Sigmoid colon (tissue), 7 donors: ENCODE measurements around the gene GNAI1. TPM values are rescaled to one million over a fixed set of nuclear protein-coding genes. Genes with fewer than 3 reads are reported as not detected.

Experiments used
- DNase-seq: peaks from one replicate; pipeline ENCODE4 v3.0.0-alpha.2; 2019
- H3K27ac ChIP-seq, 4 donors: fragments of 200-600 bp; sonication (generic); one replicate each; pipeline ENCODE4 v1.5.1; 2016 to 2019; ENCODE audit warnings: mild to moderate bottlenecking in 1 of 4
- H3K27me3 ChIP-seq, 3 donors: fragments of 200-600 bp; sonication (generic); one replicate each; pipeline ENCODE4 v1.5.1; 2019; ENCODE audit warnings: mild to moderate bottlenecking in 1 of 3
- H3K36me3 ChIP-seq, 4 donors: fragments of 200-600 bp; sonication (generic); one replicate each; pipeline ENCODE4 v1.5.1; 2016 to 2019
- H3K4me1 ChIP-seq, 4 donors: fragments of 200-600 bp; sonication (generic); one replicate each; pipeline ENCODE4 v1.5.1; 2017 to 2019
- H3K4me3 ChIP-seq, 4 donors: fragments of 200-600 bp; sonication (generic); one replicate each; pipeline ENCODE4 v1.5.1; 2017 to 2019; ENCODE audit warnings: mild to moderate bottlenecking in 2 of 4, moderate library complexity in 1 of 4
- H3K9me3 ChIP-seq, 4 donors: fragments of 200-600 bp in 3 of 4; sonication (generic) in 3 of 4; one replicate each; pipeline versions ENCODE4 v1.5.1 to v1.6.1; 2013 to 2019
- CTCF ChIP-seq, 4 experiments: fragments of 450-650 bp in 3 of 4; fragments of 200-600 bp in 1 of 4; IDR thresholded peaks; one replicate each; pipeline ENCODE4 v1.5.1; 2016 to 2019; ENCODE audit warnings: antibody characterized with exemption in 4 of 4, mild to moderate bottlenecking in 3 of 4, moderate library complexity in 2 of 4
- EP300 ChIP-seq, 4 donors: sonication (generic); formaldehyde crosslinking; IDR thresholded peaks; one replicate each; pipeline ENCODE4 v1.6.1; 2017; ENCODE audit warnings: antibody characterized with exemption in 4 of 4
- POLR2A ChIP-seq, 2 donors: fragments of 450-650 bp; IDR thresholded peaks; one replicate each; pipeline ENCODE4 v1.6.1; 2016; ENCODE audit warnings: antibody characterized with exemption in 2 of 2, mild to moderate bottlenecking in 2 of 2, moderate library complexity in 2 of 2
- POLR2AphosphoS5 ChIP-seq, 4 donors: sonication (generic); formaldehyde crosslinking; IDR thresholded peaks; one replicate each; pipeline ENCODE4 v1.6.1; 2017; ENCODE audit warnings: antibody characterized with exemption in 4 of 4
- WGBS, 2 donors: extraction: QIAGEN DNeasy Blood & Tissue Kit; methylation state at CpG; one replicate each; pipeline ENCODE4 v1.1.7; 2013; 5-methylcytosine and 5-hydroxymethylcytosine counted together
- intact Hi-C: fragments of 100-400 bp; cut with DNase I; formaldehyde crosslinking; loops from one replicate; pipeline ENCODE4 v1.15.1; 2023
- polyA plus RNA-seq, 3 donors: library from polyadenylated mRNA; stranded (reverse); fragments of 200-250 nt; gene quantifications; one replicate each; pipeline ENCODE4 v1.2.3, GENCODE V29; 2013
- total RNA-seq, 4 donors: library from RNA; depleted of rRNA; stranded (reverse); fragments of >200 nt; gene quantifications; one replicate each; pipeline ENCODE4 v1.1.0, GENCODE V29; 2016
- donor health status: healthy with polysubstance abuse.
- donor health status: Bipolar disorder and iron deficiency.
- donor health status: healthy.

GNAI1 gene
- total RNA-seq (10 to 100 TPM; 50.9 to 98.9 (median 61.0) TPM), polyA plus RNA-seq (10 to 100 TPM in 2 of 3 donors, 1 to 10 TPM in 1; 8.8 to 15.0 (median 11.7) TPM)

GRCh38 chr7:80134536-80135308 is at the start of gene GNAI1:
GNAI1 (plus strand) TSS chr7:80134831; CDS start chr7:80135161, 330 bp downstream.
- TF ChIP-seq POLR2AphosphoS5 (IDR thresholded peaks at IDR 0.05) (peak; percentile 64 to 89 (median 84)), EP300 (IDR thresholded peaks at IDR 0.05) (no peak), CTCF (IDR thresholded peaks at IDR 0.05) (peak in 2 of 4 experiments; percentile 19 to 31), POLR2A (IDR thresholded peaks at IDR 0.05) (peak; percentile 37 to 44)
- Histone ChIP-seq H3K36me3 (no peaks in the 10 kb centered on the region), H3K9me3 (no peaks in the 10 kb centered on the region), H3K4me1 (peaks cover 0 to 34% (median 29%) of the 10 kb centered on the region in 4 donors), H3K4me3 (peak within 1 kb of the TSS; percentile 90 to 99 (median 92)), H3K27ac (peak within 1 kb of the TSS; percentile 93 to 99 (median 97)), H3K27me3 (no peaks in the 10 kb centered on the region)
- DNase-seq, result peak; percentile 84
- intact Hi-C loops, result loop anchor here (2.0 to 5.0 kb wide), 3 partner anchors 88 to 258 kb away; no protein-coding TSS in a partner anchor
- WGBS, 2 donors, result 1% methylated on average over 92 of the region's 92 CpGs

- no peak for DNase-seq
- peak overlapping the region in 2 of 4 donors; percentile 54 to 57 for H3K27ac ChIP-seq
- intact Hi-C loops, result no loop called here
- no peaks in the 10 kb centered on the region for H3K36me3 ChIP-seq
- H3K27me3 ChIP-seq, result no peaks in the 10 kb centered on the region
- no peaks in the 10 kb centered on the region for H3K9me3 ChIP-seq
- TF ChIP-seq POLR2AphosphoS5 (IDR thresholded peaks at IDR 0.05) (no peak), POLR2A (IDR thresholded peaks at IDR 0.05) (no peak), CTCF (IDR thresholded peaks at IDR 0.05) (no peak), EP300 (IDR thresholded peaks at IDR 0.05) (no peak)
- H3K4me3 ChIP-seq, result no peak overlapping the region
- H3K4me1 ChIP-seq, result peaks cover 0 to 26% (median 14%) of the 10 kb centered on the region in 4 donors
- 76 to 82% methylated on average over 11 of the region's 11 CpGs for WGBS, 2 donors
Measured at GRCh38 chr7:80087051-80087770, 47.4 kb upstream of the GNAI1 start.

GRCh38 chr7:80087771-80088170 is 46.9 kb upstream of the GNAI1 start:
- Histone ChIP-seq H3K36me3 (no peaks in the 10 kb centered on the region), H3K27me3 (no peaks in the 10 kb centered on the region), H3K9me3 (no peaks in the 10 kb centered on the region), H3K4me3 (no peak overlapping the region), H3K27ac (peak overlapping the region in 2 of 4 donors; percentile 54 to 57), H3K4me1 (peaks cover 0 to 26% (median 14%) of the 10 kb centered on the region in 4 donors)
- intact Hi-C loops, result no loop called here
- no peak for DNase-seq
- 72% methylated on average over 1 of the region's 1 CpG for WGBS, 2 donors
- TF ChIP-seq POLR2AphosphoS5 (IDR thresholded peaks at IDR 0.05) (no peak), POLR2A (IDR thresholded peaks at IDR 0.05) (no peak), CTCF (IDR thresholded peaks at IDR 0.05) (no peak), EP300 (IDR thresholded peaks at IDR 0.05) (no peak)

- TF ChIP-seq EP300 (IDR thresholded peaks at IDR 0.05), result no peak
- TF ChIP-seq CTCF (IDR thresholded peaks at IDR 0.05), result no peak
- no peak for TF ChIP-seq POLR2A (IDR thresholded peaks at IDR 0.05)
- TF ChIP-seq POLR2AphosphoS5 (IDR thresholded peaks at IDR 0.05), result no peak
- Histone ChIP-seq H3K36me3 (no peaks in the 10 kb centered on the region), H3K27ac (no peak overlapping the region), H3K27me3 (no peaks in the 10 kb centered on the region), H3K4me1 (peaks cover 0 to 26% (median 14%) of the 10 kb centered on the region in 4 donors), H3K4me3 (no peak overlapping the region), H3K9me3 (no peaks in the 10 kb centered on the region)
- intact Hi-C loops, result no loop called here
- DNase-seq, result no peak
- 38 to 49% methylated on average over 2 of the region's 2 CpGs for WGBS, 2 donors
Measured at GRCh38 chr7:80088705-80089104, 45.9 kb upstream of the GNAI1 start.
